Heart right ventricle (tissue), 16 donors: Measurements from ENCODE around the gene USP30. TPM values are rescaled to one million over a fixed set of nuclear protein-coding genes. Genes with fewer than 3 reads are reported as not detected.
A peak's percentile ranks its signal among the peaks of the same experiment; 100 is the strongest.
"Not testable (repeated sequence)": the region's sequence is repeated elsewhere in the genome, so short reads cannot be mapped to it uniquely, and the experiment has no call there.

Experiments used
- ATAC-seq, 8 donors: fragments of 200-7000 bp; cut with Tn5 transposase; one replicate each; pipeline ENCODE4 v1.9.1; 2020; ENCODE audit warnings: mild to moderate bottlenecking in 8 of 8, moderate library complexity in 8 of 8, moderate number of reproducible peaks in 1 of 8
- DNase-seq, 2 donors: peaks; one replicate each; pipeline ENCODE4 v3.0.0-alpha.2; 2020
- H3K27ac ChIP-seq, 10 donors: fragments of 200-600 bp; sonication (generic) in 2 of 10; one replicate each; pipeline versions ENCODE4 v1.5.0 to v1.8.0; 2020 to 2022; ENCODE audit warnings: mild to moderate bottlenecking in 3 of 10
- H3K27me3 ChIP-seq, 7 donors: fragments of 200-600 bp; one replicate each; pipeline ENCODE4 v1.8.0; 2021 to 2022; ENCODE audit warnings: mild to moderate bottlenecking in 2 of 7
- H3K36me3 ChIP-seq, 9 donors: fragments of 200-600 bp; sonication (generic) in 1 of 9; one replicate each; pipeline versions ENCODE4 v1.5.0 to v1.8.0; 2020 to 2022; ENCODE audit warnings: mild to moderate bottlenecking in 2 of 9
- H3K4me1 ChIP-seq, 9 donors: fragments of 200-600 bp; sonication (generic) in 1 of 9; one replicate each; pipeline versions ENCODE4 v1.5.0 to v1.8.0; 2020 to 2022; ENCODE audit warnings: mild to moderate bottlenecking in 4 of 9
- H3K4me3 ChIP-seq, 10 donors: fragments of 200-600 bp; sonication (generic) in 2 of 10; one replicate each; pipeline versions ENCODE4 v1.5.0 to v1.8.0; 2020 to 2022; ENCODE audit warnings: mild to moderate bottlenecking in 7 of 10, moderate library complexity in 2 of 10
- H3K9me3 ChIP-seq, 11 donors: fragments of 200-600 bp in 10 of 11; sonication (generic) in 2 of 11; one replicate each; pipeline versions ENCODE4 v1.5.0 to v1.8.0; 2013 to 2022; ENCODE audit warnings: mild to moderate bottlenecking in 2 of 11, control low read depth in 1 of 11, moderate library complexity in 1 of 11
- CTCF ChIP-seq, 9 donors: fragments of 200-600 bp; sonication (generic) in 2 of 9; IDR thresholded peaks; one replicate each; pipeline versions ENCODE4 v1.5.0 to v1.8.0; 2021 to 2022; ENCODE audit warnings: antibody characterized with exemption in 9 of 9, mild to moderate bottlenecking in 5 of 9, moderate library complexity in 1 of 9
- WGBS, 2 donors: extraction: QIAGEN DNeasy Blood & Tissue Kit; methylation state at CpG; one replicate each; pipeline ENCODE4 v1.1.7; 2013; ENCODE audit warnings: inconsistent platforms in 1 of 2; 5-methylcytosine and 5-hydroxymethylcytosine counted together
- intact Hi-C, 10 donors: fragments of 100-400 bp; cut with DNase I; formaldehyde crosslinking; loops; one replicate each; pipeline versions ENCODE4 v1.11.1 to v1.14.2; 2022
- polyA plus RNA-seq, 2 donors: library from polyadenylated mRNA; stranded (reverse); fragments of 200-250 nt; gene quantifications; one replicate each; pipeline ENCODE4 v1.2.3, GENCODE V29; 2013
- total RNA-seq, 10 donors: library from RNA; stranded (reverse); fragmentation: NEBNext Ultra II Directional in 3 of 10; extraction: Animal tissue kit (Norgen Biotek cat#: 25700) in 3 of 10; gene quantifications; one replicate each; pipeline versions ENCODE4 v1.2.1 to v1.2.4, GENCODE V29; 2021 to 2023
- donor health status: Arrhythmogenic right ventricular cardiomyopathy.
- donor health status: ischemic (EF 13 %, LVEDD 7.1; RV severe dilation, severe dysfunction).
- donor health status: healthy with polysubstance abuse.
- donor health status: DM: no; HTN: yes; CAD: no.
- donor health status: DM: no; HTN: no; CAD: no.
- donor health status: ischemic (EF 25% LVEDD 6.9; RV normal size, moderate dysfunction).
- donor health status: ischemic (EF 25% LVEDD 5.7; RV mildly dilated, moderate dysfunction).
- donor health status: healthy.
- donor health status: DM: yes; HTN: yes; CAD: no.
- donor health status: Ischemic cardiomyopathy.
- donor health status: ischemic (EF 35%, LVEDD 5.7; RV mildly dilated, moderate dysfunction).
- donor health status: nonischemic (EF 11% LVEDD 7.7; RV severe dilation, severe dysfunction).
- donor health status: DM: yes; HTN: yes; CAD: no.
- donor health status: PGD.
- donor health status: ischemic (EF 29% LVEDD 5.4; RV normal size, mild dysfunction).
- donor health status: nonischemic (EF 23%, LVEDD 6.1; RV moderate dilation, normal function).

The USP30 gene
- total and polyA plus RNA-seq, 12 donors = 4.8 to 22.2 (median 12.7) TPM

DNA sequence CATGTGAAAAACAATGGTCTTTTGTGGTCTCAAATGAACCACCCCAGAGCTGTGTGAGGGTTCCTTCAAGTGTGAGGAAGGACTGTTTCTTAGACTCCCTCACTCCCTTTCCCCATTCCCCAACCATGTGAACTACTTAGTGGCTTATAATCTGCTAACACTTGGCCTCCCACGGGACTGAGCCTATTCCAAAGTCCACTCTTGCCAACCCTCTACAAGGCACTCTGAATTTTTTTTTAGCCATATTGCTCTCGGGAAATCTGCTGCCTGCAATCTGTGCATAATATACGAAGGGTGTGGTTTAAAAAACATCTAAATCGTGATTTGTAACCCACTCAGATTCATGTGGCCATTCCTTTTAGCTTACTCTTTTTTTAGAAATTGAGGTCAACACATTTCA is 34.1 kb upstream of the USP30 start:
- TF ChIP-seq CTCF (IDR thresholded peaks at IDR 0.05) = no peak
- 43 to 60% methylated on average over 4 of the region's 4 CpGs for WGBS, 2 donors
- DNase-seq = no peak
- intact Hi-C loops = no loop called here
- H3K4me3 ChIP-seq = no peak overlapping the region
- no peak for ATAC-seq
- peaks cover 0 to 11% (median 0%) of the 10 kb centered on the region in 9 donors for H3K4me1 ChIP-seq
- H3K27me3 ChIP-seq = peaks cover 0 to 20% (median 0%) of the 10 kb centered on the region in 7 donors
- no peaks in the 10 kb centered on the region for H3K36me3 ChIP-seq
- H3K9me3 ChIP-seq = no peaks in the 10 kb centered on the region
- no peak overlapping the region for H3K27ac ChIP-seq

- 58 to 66% methylated on average over 7 of the region's 7 CpGs for whole genome bisulfite sequencing, 2 donors
- Histone ChIP-seq H3K4me3 (peak overlapping the region in 2 of 10 donors; percentile 13 to 21), H3K9me3 (no peaks in the 10 kb centered on the region), H3K27me3 (peaks cover 0 to 20% (median 0%) of the 10 kb centered on the region in 7 donors), H3K27ac (no peak overlapping the region), H3K4me1 (peaks cover 0 to 11% (median 0%) of the 10 kb centered on the region in 9 donors), H3K36me3 (no peaks in the 10 kb centered on the region)
- intact Hi-C loops = no loop called here
- ATAC-seq (no peak), DNase-seq (no peak)
- TF ChIP-seq CTCF (IDR thresholded peaks at IDR 0.05) = no peak
Measured at GRCh38 chr12:109020146-109020795, 32.1 kb upstream of the USP30 start.

DNA sequence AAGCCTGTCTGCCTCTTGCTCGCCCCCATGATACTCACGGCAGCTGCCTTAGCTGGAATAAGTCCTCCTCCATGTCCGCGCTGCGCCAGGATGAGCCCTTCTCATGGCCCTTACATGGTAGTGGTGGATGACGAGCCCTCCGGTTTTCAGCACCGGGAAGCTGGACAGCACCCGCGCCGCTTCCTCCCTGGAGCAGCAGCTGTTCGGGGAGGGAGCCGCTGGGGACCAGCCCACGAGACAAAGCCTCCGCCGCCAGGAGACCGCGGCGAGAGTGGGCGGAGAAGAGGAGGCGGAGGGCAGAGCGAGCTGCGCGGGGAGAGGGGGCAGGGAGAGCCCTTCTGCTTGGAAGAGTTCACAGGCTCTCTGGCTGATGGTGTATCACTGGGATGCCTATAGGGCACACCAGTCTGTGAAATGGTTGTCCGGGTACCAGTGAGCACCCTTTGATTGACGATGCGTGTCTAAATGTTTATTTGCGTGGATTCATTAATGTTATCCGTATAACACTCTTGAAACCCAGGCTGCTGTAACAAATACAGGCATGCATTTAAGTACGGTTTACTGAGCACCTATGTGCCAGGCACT is 31.5 kb upstream of the USP30 start, which contains the start of gene SVOP:
TSS of gene SVOP (minus strand) at position 273 of the 585 bp plus-strand sequence. CDS start at position 73, 200 bp downstream.
- no peak within 1 kb of the TSS for H3K27ac ChIP-seq
- TF ChIP-seq CTCF (IDR thresholded peaks at IDR 0.05) = no peak
- H3K4me3 ChIP-seq = peak within 1 kb of the TSS in 4 of 10 donors; percentile 11 to 21 (median 13)
- peaks cover 0 to 11% (median 0%) of the 10 kb centered on the region in 9 donors for H3K4me1 ChIP-seq
- no peaks in the 10 kb centered on the region for H3K9me3 ChIP-seq
- H3K36me3 ChIP-seq = no peaks in the 10 kb centered on the region
- intact Hi-C loops = no loop called here
- DNase-seq (peak; percentile 83), ATAC-seq (peak; percentile 88 to 99 (median 97))
- H3K27me3 ChIP-seq = peaks cover 0 to 20% (median 0%) of the 10 kb centered on the region in 7 donors
- 6% methylated on average over 25 to 30 of the region's 30 CpGs for WGBS, 2 donors

DNA sequence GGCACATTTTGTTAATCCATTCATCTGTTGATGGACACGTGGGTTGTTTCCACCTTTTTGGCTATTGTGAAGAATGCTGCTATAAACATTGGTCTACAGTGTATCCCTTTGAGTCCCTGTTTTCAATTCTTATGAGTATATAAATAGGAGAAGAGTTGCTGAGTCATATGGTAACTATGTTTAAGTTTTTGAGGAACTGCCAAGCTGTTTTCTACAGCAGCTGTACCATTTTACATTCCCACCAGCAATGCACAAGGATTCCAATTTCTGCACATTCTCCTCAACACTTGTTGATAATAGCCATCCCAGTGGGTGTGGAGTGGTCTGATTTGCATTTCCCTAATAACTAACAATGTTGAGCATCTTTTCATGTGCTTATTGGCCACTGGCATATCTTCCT is 24.6 kb upstream of the USP30 start:
- H3K9me3 ChIP-seq = no peaks in the 10 kb centered on the region
- H3K27me3 ChIP-seq = peaks cover 0 to 4% (median 0%) of the 10 kb centered on the region in 7 donors
- DNase-seq = no peak
- H3K27ac ChIP-seq = no peak overlapping the region
- H3K36me3 ChIP-seq = no peaks in the 10 kb centered on the region
- no peaks in the 10 kb centered on the region for H3K4me1 ChIP-seq
- ATAC-seq = no peak
- TF ChIP-seq CTCF (IDR thresholded peaks at IDR 0.05) = no peak
- 31 to 34% methylated on average over 1 of the region's 1 CpG for WGBS, 2 donors
- no peak overlapping the region for H3K4me3 ChIP-seq
- intact Hi-C loops = no loop called here

DNA sequence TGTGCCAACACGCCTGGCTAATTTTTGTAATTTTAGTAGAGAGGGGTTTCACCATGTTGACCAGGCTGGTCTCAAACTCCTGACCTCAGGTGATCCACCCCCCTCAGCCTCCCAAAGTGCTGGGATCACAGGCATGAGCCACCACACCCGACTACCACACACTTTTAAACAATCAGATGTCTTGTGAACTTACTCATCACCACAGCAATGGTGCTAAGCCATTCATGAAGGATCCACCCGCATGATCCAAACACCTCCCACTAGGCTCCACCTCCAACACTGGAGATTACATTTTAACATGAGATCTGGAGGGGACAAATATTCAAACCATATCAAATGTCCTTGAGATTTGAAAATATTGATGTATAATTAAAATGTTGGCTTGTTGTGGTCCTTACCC is 23.8 kb upstream of the USP30 start:
- intact Hi-C loops = loop anchor here in 1 of 10 donors (1.0 kb wide), 1 partner anchor 16 kb away; no protein-coding TSS in a partner anchor
- not testable (repeated sequence) for H3K27me3 ChIP-seq, H3K9me3 ChIP-seq, DNase-seq, H3K36me3 ChIP-seq, H3K27ac ChIP-seq, ATAC-seq, H3K4me3 ChIP-seq, H3K4me1 ChIP-seq
- 51% methylated on average over 3 of the region's 3 CpGs for WGBS, 2 donors
